Measurements from ENCODE around the gene APCS. TPM values are rescaled to one million over a fixed set of nuclear protein-coding genes. Genes with fewer than 3 reads are reported as not detected.

APCS gene
- not detected in 2 replicates for total RNA-seq

- no peak for DNase-seq (ENCODE audit: low read depth in 2 of 2)
These were observed at the start of gene APCS for GRCh38 chr1:159587461-159587951. APCS (plus strand) TSS chr1:159587826; CDS start chr1:159587922, 96 bp downstream.

GRCh38 chr1:159548126-159548525 lies 39.5 kb upstream of the APCS start:
- DNase-seq (ENCODE audit: low read depth in 2 of 2), result no peak

GRCh38 chr1:159554261-159554660 lies 33.4 kb upstream of the APCS start:
- no peak for DNase-seq (ENCODE audit: low read depth in 2 of 2)

GRCh38 chr1:159554696-159555095 lies 32.9 kb upstream of the APCS start:
- no peak for DNase-seq (ENCODE audit: low read depth in 2 of 2)

- no peak for DNase-seq (ENCODE audit: low read depth in 2 of 2)
These were observed 30.7 kb upstream of the APCS start for GRCh38 chr1:159556931-159557369.

GRCh38 chr1:159560599-159560998 lies 27.0 kb upstream of the APCS start:
- DNase-seq (ENCODE audit: low read depth in 2 of 2), result no peak

GRCh38 chr1:159561497-159561896 lies 26.1 kb upstream of the APCS start:
- DNase-seq (ENCODE audit: low read depth in 2 of 2), result no peak

GRCh38 chr1:159562680-159563079 lies 24.9 kb upstream of the APCS start:
- no peak for DNase-seq (ENCODE audit: low read depth in 2 of 2)

- DNase-seq (ENCODE audit: low read depth in 2 of 2), result no peak
These were observed 10.2 kb upstream of the APCS start for GRCh38 chr1:159577446-159577845.

- no peak for DNase-seq (ENCODE audit: low read depth in 2 of 2)
These were observed 7.3 kb upstream of the APCS start for GRCh38 chr1:159580340-159580739.

- no peak for DNase-seq (ENCODE audit: low read depth in 2 of 2)
These were observed 6.2 kb upstream of the APCS start for GRCh38 chr1:159581422-159581821.

GRCh38 chr1:159584536-159584935 lies 3.1 kb upstream of the APCS start:
- DNase-seq (ENCODE audit: low read depth in 2 of 2), result no peak

GRCh38 chr1:159591981-159592380 lies 4.4 kb downstream of the APCS start:
- DNase-seq (ENCODE audit: low read depth in 2 of 2), result no peak

- peak; percentile 1 to 52 for DNase-seq (ENCODE audit: low read depth in 2 of 2)
These were observed 7.2 kb downstream of the APCS start for GRCh38 chr1:159594625-159595405.

GRCh38 chr1:159598196-159598595 lies 10.6 kb downstream of the APCS start:
- DNase-seq (ENCODE audit: low read depth in 2 of 2), result peak; percentile 1 to 49

GRCh38 chr1:159600894-159601293 lies 13.3 kb downstream of the APCS start:
- no peak for DNase-seq (ENCODE audit: low read depth in 2 of 2)

- no peak for DNase-seq (ENCODE audit: low read depth in 2 of 2)
These were observed 14.9 kb downstream of the APCS start for GRCh38 chr1:159602501-159602999.

GRCh38 chr1:159612211-159612885 lies 24.7 kb downstream of the APCS start:
- no peak for DNase-seq (ENCODE audit: low read depth in 2 of 2)

GRCh38 chr1:159632922-159633321 lies 45.3 kb downstream of the APCS start:
- DNase-seq (ENCODE audit: low read depth in 2 of 2), result no peak
